GM21825 (cell line): ENCODE results near the gene MLLT10.

ENCODE experiments used
- ATAC-seq: cut with Tn5 transposase; IDR thresholded peaks from one replicate; pipeline ENCODE4 v1.9.1; 2021; ENCODE audit warnings: mild to moderate bottlenecking, moderate library complexity; ENCODE audit not compliant: unreplicated experiment

The MLLT10 gene

GRCh38 chr10:21516242-21517131 is 17.5 kb upstream of the MLLT10 start:
- peak; percentile 60 for ATAC-seq

- peak; percentile 50 for ATAC-seq
Measured at GRCh38 chr10:21517134-21518031, 16.6 kb upstream of the MLLT10 start.

GRCh38 chr10:21518149-21518640 is 15.8 kb upstream of the MLLT10 start:
- ATAC-seq: no peak

GRCh38 chr10:21518641-21519396 is 15.2 kb upstream of the MLLT10 start:
- no peak for ATAC-seq

GRCh38 chr10:21519397-21519933 is 14.6 kb upstream of the MLLT10 start:
- no peak for ATAC-seq

- no peak for ATAC-seq
Measured at GRCh38 chr10:21519941-21520436, 14.0 kb upstream of the MLLT10 start.

GRCh38 chr10:21520509-21520908 is 13.5 kb upstream of the MLLT10 start:
- ATAC-seq: no peak

- ATAC-seq: no peak
Measured at GRCh38 chr10:21520949-21521348, 13.1 kb upstream of the MLLT10 start.

- no peak for ATAC-seq
Measured at GRCh38 chr10:21521751-21522533, 12.1 kb upstream of the MLLT10 start.

- ATAC-seq: no peak
Measured at GRCh38 chr10:21522631-21523406, 11.2 kb upstream of the MLLT10 start.

GRCh38 chr10:21523557-21524008 is 10.4 kb upstream of the MLLT10 start:
- ATAC-seq: no peak

GRCh38 chr10:21524131-21524525 is 9.9 kb upstream of the MLLT10 start:
- no peak for ATAC-seq

- ATAC-seq: no peak
Measured at GRCh38 chr10:21524526-21525366, 9.3 kb upstream of the MLLT10 start.

GRCh38 chr10:21525367-21526187 is 8.5 kb upstream of the MLLT10 start, which contains the start of gene SKIDA1:
Gene SKIDA1, minus strand, starts transcription at chr10:21525682. Its CDS starts 7,860 bp downstream, at chr10:21517822.
- peak; percentile 41 for ATAC-seq

- peak; percentile 29 for ATAC-seq
Measured at GRCh38 chr10:21526188-21526859, 7.7 kb upstream of the MLLT10 start.
